Measurements from ENCODE around the gene HS3ST1.
A peak's percentile ranks its signal among the peaks of the same experiment; 100 is the strongest.

The HS3ST1 gene

DNA sequence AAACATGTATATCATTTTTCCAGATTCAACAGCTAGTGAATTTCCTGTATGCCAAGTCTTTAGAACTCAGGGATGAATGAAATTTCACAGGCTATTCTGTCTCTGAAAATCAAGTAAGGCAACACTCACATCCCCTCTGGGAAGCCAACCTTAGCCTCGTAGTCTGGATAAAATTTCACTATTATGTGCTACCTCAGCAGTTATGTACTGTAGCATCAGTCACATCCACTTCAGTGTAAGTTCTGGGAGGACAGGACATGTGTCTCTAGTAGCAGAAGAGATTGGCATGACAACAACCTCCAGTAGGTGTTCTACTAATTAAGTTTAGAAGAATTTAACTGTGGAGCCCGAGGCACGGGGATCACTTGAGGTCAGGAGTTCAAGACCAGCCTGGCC lies 42.4 kb upstream of the HS3ST1 start:
- Histone ChIP-seq H3K9me3 (no peaks in the 10 kb centered on the region), H3K4me1 (ENCODE audit: control insufficient read depth in 1 of 2, insufficient read depth in 1 of 2, low read depth in 1 of 2, low read length in 1 of 2) (peaks cover 40 to 47% of the 10 kb centered on the region in 2 experiments), H3K27ac (peak overlapping the region; percentile 86), H3K36me3 (no peaks in the 10 kb centered on the region), H3K27me3 (no peaks in the 10 kb centered on the region), H3K4me3 (ENCODE audit: low read depth in 1 of 2, low read length in 1 of 2) (peak overlapping the region in 1 of 2 experiments; percentile 52)
- TF ChIP-seq, protein P1, sequence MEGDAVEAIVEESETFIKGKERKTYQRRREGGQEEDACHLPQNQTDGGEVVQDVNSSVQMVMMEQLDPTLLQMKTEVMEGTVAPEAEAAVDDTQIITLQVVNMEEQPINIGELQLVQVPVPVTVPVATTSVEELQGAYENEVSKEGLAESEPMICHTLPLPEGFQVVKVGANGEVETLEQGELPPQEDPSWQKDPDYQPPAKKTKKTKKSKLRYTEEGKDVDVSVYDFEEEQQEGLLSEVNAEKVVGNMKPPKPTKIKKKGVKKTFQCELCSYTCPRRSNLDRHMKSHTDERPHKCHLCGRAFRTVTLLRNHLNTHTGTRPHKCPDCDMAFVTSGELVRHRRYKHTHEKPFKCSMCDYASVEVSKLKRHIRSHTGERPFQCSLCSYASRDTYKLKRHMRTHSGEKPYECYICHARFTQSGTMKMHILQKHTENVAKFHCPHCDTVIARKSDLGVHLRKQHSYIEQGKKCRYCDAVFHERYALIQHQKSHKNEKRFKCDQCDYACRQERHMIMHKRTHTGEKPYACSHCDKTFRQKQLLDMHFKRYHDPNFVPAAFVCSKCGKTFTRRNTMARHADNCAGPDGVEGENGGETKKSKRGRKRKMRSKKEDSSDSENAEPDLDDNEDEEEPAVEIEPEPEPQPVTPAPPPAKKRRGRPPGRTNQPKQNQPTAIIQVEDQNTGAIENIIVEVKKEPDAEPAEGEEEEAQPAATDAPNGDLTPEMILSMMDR (IDR thresholded peaks at IDR 0.05) = no peak

DNA sequence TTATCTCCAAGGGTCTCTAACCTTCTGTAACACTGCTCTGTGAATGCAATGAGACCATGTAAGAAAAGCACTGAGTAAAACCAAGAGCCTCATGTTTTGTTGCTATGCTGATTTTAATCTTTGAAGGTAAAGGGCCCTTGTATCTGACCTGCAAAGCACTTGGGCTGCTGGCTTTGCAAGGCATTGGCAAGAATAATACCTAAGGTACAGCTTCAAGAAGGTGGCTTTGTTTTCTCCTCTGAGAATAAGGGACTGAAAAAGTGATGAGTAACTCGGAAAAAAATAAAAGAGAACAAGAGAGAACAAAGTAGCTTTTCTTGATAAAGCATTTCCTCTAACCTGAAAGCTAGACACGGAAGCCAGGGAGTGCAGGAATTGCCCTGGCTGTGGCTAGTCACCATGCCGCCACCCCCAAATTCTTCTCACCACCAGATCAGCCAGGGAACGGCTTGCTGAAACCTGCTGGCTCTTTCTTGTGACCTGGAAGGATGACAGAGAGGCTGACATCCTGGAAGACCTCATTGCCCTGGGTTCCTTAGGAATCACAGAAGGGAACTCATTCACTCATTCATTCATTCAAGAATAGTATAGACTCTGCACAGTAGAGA lies 41.8 kb upstream of the HS3ST1 start:
- H3K27ac ChIP-seq = peak overlapping the region; percentile 86
- TF ChIP-seq, protein P1 (IDR thresholded peaks at IDR 0.05) = no peak
- peak overlapping the region in 1 of 2 experiments; percentile 52 for H3K4me3 ChIP-seq (ENCODE audit: low read depth in 1 of 2, low read length in 1 of 2)
- no peaks in the 10 kb centered on the region for H3K36me3 ChIP-seq
- peaks cover 40 to 47% of the 10 kb centered on the region in 2 experiments for H3K4me1 ChIP-seq (ENCODE audit: control insufficient read depth in 1 of 2, insufficient read depth in 1 of 2, low read depth in 1 of 2, low read length in 1 of 2)
- no peaks in the 10 kb centered on the region for H3K9me3 ChIP-seq
- H3K27me3 ChIP-seq = no peaks in the 10 kb centered on the region

DNA sequence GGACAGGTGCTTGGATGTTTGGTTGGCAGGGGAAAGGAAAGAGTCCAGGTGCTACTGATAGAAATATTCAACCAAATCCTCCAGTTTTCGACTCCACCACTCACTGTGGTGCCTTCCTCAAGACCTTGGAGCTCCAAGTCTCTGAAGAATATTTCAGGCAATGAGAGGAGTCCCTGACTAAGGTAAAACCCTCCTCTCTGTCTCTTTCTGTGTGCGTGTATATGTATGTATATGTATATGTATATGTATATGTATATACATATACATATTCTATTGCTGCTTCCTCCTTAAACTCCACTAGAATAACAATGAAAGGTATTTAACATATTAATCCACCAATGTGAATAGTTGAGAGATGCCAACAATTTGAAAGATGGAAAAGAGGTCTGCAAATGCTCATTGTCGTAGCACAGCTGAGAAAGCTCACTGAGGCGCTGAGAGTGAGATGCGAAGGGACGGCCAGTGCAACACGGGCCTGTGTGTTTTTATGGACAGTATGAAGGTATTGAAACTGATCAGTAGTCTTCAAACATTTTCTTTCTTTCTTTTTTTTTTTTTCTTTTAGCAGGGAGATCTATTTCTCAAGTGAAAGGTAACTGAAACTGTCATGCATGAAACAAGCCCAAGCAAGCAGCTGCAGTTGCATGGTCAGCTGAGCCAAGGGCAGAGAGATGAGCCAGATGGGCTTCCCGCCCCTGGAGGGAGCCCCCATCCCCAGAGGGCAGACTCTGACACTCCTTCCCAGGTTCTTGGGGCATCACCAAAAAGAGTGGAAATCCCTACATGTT lies 41.1 kb upstream of the HS3ST1 start:
- TF ChIP-seq, protein P1 (IDR thresholded peaks at IDR 0.05) = no peak
- H3K27me3 ChIP-seq = no peaks in the 10 kb centered on the region
- peak overlapping the region; percentile 86 for H3K27ac ChIP-seq
- no peak overlapping the region for H3K4me3 ChIP-seq (ENCODE audit: low read depth in 1 of 2, low read length in 1 of 2)
- H3K36me3 ChIP-seq = no peaks in the 10 kb centered on the region
- peaks cover 40 to 47% of the 10 kb centered on the region in 2 experiments for H3K4me1 ChIP-seq (ENCODE audit: control insufficient read depth in 1 of 2, insufficient read depth in 1 of 2, low read depth in 1 of 2, low read length in 1 of 2)
- no peaks in the 10 kb centered on the region for H3K9me3 ChIP-seq

DNA sequence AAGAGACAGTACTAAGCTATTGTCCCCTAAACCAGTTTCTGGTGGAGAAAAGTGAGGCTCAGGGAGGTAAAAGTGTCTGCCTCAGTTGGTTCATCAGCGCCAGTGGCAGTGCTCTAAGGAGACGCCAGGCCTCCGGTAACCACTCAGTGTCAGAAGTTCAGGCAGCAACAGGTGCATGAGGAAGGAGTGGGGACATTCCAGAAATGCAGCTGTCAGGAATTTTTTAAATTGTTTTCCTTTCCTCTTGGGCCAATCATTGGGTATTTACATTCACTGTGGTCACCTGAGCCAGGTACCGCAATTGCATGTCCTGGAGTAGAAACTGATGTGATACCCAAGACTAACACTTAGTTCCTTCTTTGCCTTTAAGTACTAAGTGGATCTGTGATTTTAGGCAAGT lies 40.2 kb upstream of the HS3ST1 start:
- no peaks in the 10 kb centered on the region for H3K27me3 ChIP-seq
- H3K36me3 ChIP-seq = no peaks in the 10 kb centered on the region
- TF ChIP-seq, protein P1 (IDR thresholded peaks at IDR 0.05) = no peak
- H3K9me3 ChIP-seq = no peaks in the 10 kb centered on the region
- no peak overlapping the region for H3K4me3 ChIP-seq (ENCODE audit: low read depth in 1 of 2, low read length in 1 of 2)
- H3K4me1 ChIP-seq (ENCODE audit: control insufficient read depth in 1 of 2, insufficient read depth in 1 of 2, low read depth in 1 of 2, low read length in 1 of 2) = peaks cover 36 to 39% of the 10 kb centered on the region in 2 experiments
- no peak overlapping the region for H3K27ac ChIP-seq

DNA sequence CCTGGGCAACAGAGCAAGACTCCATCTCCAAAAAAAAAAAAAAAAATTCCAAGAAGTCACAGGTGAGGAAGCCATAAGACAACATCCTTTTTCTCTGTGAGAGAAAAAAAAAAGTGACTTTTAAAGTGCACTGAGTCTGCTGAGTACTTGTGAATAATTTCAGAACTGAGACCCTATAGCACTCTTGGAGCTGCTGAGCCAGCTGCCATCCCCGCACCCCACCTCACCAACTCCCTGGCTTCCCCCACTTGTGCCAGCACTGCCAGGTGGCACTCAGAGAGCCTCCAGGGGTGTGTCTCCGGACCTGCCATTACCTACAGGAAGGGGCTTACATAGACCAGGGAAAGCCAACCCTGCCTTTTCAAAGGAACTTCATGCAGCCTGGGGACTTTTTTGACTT lies 39.2 kb upstream of the HS3ST1 start:
- no peak overlapping the region for H3K4me3 ChIP-seq (ENCODE audit: low read depth in 1 of 2, low read length in 1 of 2)
- H3K36me3 ChIP-seq = no peaks in the 10 kb centered on the region
- no peaks in the 10 kb centered on the region for H3K27me3 ChIP-seq
- TF ChIP-seq, protein P1 (IDR thresholded peaks at IDR 0.05) = no peak
- peaks cover 27 to 29% of the 10 kb centered on the region in 2 experiments for H3K4me1 ChIP-seq (ENCODE audit: control insufficient read depth in 1 of 2, insufficient read depth in 1 of 2, low read depth in 1 of 2, low read length in 1 of 2)
- no peak overlapping the region for H3K27ac ChIP-seq
- H3K9me3 ChIP-seq = no peaks in the 10 kb centered on the region

Measured in neutrophil (primary cell).